DMS79 (cell line): Measurements from ENCODE around the gene CELF3.
"Not testable (repeated sequence)": the region's sequence is repeated elsewhere in the genome, so short reads cannot be mapped to it uniquely, and the experiment has no call there.

Experiments
- DNase-seq: peaks from one replicate; lab custom pipeline; 2025; lab: John Stamatoyannopoulos, UW

CELF3 gene

GRCh38 chr1:151703813-151704212, 12.8 kb downstream of the CELF3 start:
- DNase-seq, result no peak

DNA sequence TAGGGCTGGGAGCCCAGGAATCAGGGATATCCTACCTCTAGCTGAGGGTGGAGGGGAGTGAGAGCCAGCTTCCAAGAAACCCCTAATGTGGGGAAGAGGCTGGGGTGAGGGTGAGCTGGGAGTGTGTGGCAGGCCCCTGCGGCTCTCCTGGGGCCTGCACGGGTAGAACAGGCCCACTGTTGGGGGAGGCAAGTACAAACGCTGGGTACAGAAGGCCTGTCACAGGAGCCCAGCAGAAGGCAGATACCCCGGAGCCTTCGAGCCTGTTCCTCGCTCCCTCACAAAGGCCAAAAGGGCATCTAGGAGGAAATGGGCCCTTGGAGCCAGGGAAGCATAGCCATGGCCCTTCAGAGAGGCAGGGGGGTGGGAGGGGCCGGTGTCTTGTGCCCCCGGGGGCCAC, 13.7 kb downstream of the CELF3 start:
- no peak for DNase-seq

GRCh38 chr1:151701515-151701914, 15.1 kb downstream of the CELF3 start:
- DNase-seq, result no peak

GRCh38 chr1:151693057-151693651, 23.4 kb downstream of the CELF3 start:
- peak; percentile 18 for DNase-seq

DNA sequence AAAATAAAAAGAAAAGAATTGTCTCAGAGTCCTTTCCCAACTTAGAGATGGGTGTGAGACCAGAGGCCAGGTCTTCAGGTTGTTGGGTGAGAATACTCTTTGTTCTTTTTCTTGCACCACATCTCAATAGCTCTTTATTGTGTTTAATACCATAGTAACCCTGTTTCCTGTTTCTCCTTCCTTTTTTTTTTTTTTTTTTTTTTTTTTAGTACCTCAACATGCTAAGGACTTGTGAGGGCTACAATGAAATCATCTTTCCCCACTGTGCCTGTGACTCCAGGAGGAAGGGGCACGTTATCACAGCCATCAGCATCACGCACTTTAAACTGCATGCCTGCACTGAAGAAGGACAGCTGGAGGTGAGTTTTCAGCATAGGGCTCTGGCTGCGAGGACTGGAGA, 24.4 kb downstream of the CELF3 start:
- DNase-seq, result no peak

GRCh38 chr1:151689494-151689893, 27.1 kb downstream of the CELF3 start:
- DNase-seq, result no peak

DNA sequence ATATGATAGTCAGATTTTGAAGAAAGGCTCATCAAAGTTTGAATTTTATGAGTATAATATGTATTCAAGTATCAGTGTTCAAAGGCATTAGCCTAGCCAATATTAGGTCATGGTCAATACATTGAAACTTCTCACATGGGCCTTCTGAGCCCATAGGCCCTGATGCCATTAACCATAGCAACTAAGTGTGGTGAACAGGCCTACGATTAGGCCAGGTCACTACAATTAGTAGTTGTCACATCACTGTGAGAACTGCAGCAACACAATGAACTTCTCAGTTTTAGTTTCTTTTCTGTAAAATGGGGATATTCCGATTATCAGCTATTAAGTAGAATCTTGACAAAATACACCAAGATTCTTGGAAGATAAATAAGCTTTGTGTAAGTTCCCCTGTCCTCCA, 30.0 kb downstream of the CELF3 start:
- DNase-seq, result no peak

- no peak for DNase-seq
These were observed 32.5 kb downstream of the CELF3 start for GRCh38 chr1:151684128-151684527.

GRCh38 chr1:151682901-151683300, 33.7 kb downstream of the CELF3 start:
- DNase-seq, result not testable (repeated sequence)

DNA sequence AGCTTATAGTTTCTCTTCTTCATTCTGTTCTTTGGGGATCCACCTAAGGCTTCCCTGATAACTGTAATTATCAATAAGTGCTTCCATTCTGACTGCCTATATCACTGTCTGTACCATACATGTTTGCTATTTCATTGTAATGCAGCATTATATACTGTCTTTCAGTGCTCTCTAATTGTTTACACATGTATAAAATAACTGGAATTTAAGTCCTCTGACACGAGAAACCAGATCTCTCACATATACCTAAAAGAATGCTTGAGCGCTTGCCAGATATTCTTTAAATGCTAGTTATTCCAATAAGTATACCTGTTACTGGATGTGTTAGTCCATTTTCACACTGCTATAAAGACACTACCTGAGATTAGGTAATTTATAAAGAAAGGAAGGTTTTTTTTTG, 34.7 kb downstream of the CELF3 start:
- no peak for DNase-seq

GRCh38 chr1:151680826-151681225, 35.8 kb downstream of the CELF3 start:
- no peak for DNase-seq

DNA sequence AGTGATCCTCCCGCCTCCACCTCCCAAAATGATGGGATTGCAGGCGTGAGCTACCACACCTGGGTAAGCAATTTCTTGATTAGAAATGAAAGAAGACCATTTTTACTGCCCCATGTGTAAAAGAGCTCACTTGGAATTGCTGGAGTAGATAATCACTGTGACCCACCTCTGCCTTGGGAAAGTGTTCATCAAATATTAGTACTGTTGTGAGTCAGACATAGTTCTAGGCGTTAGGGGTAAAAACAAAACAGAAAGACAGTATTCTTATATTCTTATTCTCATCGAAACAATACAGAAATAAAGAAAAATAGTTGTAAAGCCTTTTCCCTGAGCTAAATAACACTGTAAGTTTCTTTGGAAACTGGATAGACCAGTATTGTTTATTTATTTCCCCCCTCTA, 36.2 kb downstream of the CELF3 start:
- no peak for DNase-seq

DNA sequence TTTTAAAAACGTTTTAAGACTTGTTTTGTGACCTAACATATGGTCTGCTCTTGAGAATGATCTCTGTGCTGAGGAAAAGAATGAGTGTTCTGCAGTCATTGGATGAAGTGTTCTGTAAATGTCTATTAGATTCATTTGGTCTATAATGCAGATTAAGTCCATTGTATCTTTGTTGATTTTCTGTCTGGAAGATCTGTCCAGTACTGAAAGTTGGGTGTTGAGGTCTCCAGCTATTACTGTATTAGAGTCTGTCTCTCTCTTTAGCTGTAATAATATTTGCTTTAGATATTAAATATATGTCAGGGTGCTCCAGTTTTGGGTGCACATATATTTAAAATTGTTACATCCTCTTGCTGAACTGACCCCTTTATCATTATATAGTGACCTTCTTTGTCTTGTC, 43.2 kb downstream of the CELF3 start:
- no peak for DNase-seq

DNA sequence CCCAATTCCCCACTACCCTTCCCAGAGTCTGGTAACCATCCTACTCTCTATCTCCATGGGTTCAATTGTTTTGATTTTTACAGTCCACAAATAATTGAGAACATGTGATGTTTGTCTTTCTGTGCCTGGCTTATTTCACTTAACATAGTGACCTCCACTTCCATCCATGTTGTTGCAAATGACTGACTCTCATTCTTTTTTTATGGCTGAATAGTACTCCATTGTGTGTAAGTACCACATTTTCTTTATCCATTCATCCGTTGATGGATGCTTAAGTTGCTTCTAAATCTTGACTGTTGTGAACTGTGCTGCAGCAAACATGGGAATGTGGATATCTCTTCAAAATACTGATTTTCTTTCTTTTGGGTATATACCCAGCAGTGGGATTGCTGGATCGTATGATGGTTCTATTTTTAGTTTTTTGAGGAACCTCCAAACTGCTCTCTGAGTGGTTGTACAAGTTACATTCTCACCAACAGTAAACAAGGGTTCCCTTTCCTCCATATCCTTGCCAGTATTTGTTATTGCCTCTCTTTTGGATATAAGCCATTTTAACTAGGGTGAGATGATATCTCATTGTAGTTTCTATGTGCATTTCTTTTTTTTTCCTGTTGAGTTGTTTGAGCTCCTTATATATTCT, 46.4 kb downstream of the CELF3 start:
- DNase-seq, result not testable (repeated sequence)

DNA sequence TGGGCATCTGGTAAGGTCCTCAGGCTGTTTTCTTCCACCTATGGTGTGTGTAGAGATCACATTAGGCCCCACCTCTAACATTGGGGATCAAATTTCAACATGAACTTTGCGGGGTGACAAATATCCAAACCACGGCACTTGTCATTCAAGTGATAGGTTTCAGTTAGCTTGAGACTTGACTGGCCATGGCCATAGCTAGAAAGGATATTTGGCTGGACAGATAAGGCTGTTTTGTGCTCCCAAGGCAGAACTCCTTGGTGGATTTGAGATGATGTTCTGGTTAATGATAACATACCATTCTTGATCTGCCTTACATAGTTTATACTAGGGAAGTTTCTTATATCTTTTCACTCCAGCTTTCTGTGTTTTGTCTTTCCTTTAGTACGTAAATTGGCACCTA, 48.5 kb downstream of the CELF3 start:
- no peak for DNase-seq

- no peak for DNase-seq
These were observed 54.9 kb downstream of the CELF3 start for GRCh38 chr1:151661751-151662150.

DNA sequence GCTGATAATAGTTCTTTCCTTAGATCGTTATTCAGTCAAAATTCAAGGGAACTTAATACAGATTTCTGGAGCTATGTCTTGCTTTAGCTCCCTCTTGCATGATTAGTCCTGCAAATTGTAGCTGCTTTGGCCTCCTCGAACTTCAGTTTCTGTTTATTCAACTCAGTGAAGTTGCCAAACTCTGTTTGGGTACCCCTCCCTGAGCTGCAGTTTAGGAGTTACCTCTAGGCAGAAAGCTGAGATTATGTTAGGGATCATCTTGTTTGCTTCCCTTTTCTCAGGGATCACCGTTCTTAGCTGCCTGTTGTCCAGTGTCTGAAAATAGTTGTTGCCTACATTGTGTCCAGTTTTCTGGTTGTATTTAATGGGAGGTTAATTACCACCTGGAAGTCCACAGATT, 61.2 kb downstream of the CELF3 start:
- no peak for DNase-seq

DNA sequence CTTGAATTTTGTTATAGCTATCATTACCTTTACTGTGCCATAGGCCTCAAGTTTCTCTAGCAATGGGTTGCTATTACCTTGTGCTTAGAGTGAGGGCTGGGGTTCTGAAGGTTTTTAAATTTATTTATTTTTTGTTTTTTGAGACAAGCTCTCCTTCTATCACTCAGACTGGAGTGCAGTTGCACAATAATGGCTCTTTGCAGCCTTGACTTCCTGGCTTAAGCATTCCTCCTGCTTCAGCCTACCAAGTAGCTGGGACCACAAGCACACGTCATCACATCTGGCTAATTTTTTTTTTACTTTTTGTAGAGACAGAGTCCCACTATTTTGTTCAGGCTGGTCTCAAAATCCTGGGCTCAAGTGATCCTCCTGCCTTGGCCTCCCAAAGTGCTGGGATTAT, 63.2 kb downstream of the CELF3 start:
- no peak for DNase-seq
